ENCODE results near the gene FHIT.

Gene FHIT

DNA sequence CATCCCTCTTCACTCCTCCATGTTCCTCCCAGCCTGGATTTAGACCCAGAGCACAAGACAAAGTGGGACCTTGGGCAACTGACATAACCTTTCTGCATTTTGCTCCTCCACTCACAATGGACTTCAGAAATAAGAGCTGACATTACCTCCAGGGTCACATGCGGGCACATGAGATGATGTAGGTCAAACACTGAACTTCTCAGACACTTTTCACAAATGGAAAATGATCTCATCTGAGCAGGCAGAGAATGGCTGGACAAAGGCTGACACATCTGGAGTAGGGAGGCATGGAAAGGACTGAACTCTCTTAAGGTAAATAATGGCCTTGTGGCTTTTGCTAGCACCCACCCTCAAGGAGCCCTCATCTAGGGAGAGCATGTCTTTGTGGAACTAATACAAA, 1352.2 kb downstream of the FHIT start:
- no peak for DNase-seq (ENCODE audit: low spot score)
- no peak for FAIRE-seq

DNA sequence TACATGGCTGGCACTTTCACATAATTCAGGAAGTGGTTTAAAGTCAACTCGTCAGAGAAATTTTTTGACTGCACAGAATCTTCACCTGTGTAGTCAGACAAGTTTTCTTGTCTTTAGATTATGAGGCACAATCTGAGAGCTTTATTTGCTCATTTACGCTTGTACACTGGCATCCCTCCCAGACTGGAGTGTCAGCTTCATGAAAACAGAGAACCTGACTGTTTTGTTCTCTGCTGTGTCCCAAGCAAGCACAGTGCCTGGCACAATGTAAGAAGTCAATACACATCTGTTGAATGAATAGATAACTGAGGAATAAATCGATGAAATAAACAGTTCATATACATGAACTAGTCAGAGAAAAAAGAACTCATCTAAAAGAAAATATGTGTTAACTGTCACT, 1355.3 kb downstream of the FHIT start:
- DNase-seq (ENCODE audit: low spot score): no peak
- no peak for FAIRE-seq

DNA sequence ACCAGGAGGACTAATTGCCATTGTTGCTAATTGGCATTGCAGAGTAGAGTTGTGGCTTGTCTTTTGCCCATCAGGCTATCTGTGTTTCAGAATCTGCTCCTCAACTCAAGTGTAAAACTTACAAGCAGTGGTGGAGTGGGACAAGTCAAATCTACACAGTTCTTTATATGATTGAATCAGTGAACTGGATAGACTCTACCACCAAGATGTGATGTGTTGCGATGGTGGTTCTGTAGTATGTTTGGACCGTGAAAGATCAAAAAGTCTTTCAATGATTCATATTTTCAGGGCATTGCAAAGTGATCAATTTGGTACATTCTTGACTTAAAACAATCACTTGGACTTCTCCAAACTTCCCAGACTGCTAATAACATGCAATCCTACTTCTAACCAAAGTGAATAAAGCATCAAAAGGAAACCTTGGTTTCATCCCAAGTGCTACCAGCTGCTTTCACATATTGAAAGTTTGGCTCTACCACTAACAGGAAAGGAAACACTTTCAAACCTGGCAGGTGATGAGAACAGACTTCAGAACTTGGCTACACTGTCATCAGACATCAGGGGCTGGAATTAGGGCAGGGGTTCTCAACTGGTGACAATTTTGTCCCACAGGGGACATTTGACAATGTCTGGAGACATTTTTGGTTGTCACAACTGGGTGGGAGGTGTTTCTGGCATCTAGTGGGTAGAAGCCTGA, 1356.7 kb downstream of the FHIT start:
- FAIRE-seq: no peak
- no peak for DNase-seq (ENCODE audit: low spot score)

DNA sequence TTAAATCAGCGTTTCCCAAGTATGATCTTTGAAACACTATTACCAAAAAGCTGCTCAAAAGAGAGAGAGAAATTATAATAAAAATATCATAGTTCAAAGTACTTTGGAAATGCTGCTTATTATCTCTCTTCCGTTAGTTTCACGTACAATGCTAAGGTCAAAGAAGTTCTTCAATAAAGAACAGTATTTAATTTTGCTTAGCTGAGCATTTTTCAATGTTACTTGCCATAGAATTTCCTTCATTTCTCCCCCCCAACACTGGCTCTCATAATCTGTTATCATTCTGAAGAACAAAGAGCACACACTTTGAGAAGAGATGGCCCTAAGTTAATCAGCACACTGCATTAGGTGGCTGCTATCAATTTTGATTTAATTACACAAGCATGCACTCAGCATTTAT, 1360.6 kb downstream of the FHIT start:
- FAIRE-seq (no peak), DNase-seq (ENCODE audit: low spot score) (no peak)

DNA sequence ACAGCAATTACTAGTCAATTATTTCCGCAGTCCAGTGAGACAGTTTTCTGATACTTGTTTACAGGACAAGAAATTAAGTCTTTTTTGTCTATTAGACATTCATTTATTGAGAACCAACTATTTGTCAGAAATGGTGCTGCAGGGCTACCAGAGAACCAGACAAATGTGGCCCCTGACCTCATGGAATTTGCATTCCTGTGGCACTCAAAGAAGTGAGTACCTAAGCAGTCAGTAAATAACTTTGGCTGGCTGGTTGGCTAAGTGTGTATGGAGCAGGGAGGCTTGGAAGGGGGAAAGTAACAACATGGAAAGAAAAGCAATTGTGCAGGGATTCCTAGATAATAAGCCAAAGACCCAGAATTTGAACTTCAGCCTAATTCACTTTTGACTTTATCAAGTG, 1364.5 kb downstream of the FHIT start:
- DNase-seq (ENCODE audit: low spot score): no peak
- FAIRE-seq: no peak

DNA sequence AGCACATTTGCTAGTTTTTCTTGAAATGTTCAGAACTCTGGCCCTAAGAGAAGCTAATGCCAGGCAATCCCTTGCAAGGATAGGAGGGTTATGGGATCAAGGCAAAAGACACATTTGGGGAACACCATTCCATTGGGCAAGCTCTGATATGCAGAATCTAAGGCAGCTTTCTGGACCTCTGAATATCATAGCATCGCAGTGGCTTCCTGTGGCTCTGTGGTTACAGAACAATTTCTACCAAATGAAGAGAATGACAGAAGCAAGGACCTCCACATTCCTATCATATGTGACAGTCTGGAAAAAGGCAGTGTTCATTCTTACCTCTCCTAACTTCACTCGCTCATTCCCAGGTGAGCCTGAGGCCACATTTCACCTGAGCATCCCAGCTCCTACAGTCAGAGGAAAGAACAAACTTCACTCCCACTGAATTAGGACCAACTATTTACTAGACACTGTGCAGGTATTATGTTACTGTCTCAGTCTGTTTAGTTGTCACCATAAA, 1365.3 kb downstream of the FHIT start:
- no peak for FAIRE-seq
- DNase-seq (ENCODE audit: low spot score): no peak

DNA sequence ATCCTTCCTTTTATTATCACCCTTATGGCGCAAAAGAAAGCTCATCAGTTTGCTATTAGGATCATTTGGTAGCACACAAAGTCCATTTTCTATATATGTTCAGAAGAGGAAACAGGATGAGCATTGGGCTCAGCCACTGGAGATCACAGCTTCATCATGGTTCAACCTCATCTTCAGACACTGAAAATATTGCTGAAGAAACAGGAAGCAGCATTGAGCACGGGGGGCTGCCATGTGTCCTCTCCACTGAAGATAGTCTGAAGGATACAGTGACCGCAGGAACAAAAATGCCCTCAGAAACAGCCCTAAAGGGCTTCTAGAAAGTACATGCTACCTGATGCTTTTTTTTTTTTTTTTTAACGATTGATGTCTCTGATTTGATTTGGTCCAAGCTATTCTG, 1366.2 kb downstream of the FHIT start:
- FAIRE-seq (no peak), DNase-seq (ENCODE audit: low spot score) (no peak)

DNA sequence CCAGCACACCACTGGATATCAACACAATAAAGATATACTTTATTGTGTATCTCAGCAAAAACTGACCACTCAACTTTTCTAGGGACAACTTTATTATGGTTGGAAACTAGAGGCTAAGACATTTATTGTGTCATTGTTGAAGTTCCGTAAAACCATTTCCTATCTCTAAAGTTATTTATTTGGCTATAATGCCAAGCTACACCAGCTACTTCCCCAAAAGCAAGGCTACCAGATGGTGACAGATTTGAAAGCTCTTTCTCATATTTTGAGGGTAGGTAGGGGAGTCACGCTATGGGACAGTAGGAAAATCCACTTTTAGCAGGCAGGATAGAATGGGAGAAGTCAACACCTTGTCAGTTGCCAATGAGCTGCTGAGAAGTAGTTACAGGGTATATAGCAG, 1366.8 kb downstream of the FHIT start:
- DNase-seq (ENCODE audit: low spot score): no peak
- FAIRE-seq: no peak

DNA sequence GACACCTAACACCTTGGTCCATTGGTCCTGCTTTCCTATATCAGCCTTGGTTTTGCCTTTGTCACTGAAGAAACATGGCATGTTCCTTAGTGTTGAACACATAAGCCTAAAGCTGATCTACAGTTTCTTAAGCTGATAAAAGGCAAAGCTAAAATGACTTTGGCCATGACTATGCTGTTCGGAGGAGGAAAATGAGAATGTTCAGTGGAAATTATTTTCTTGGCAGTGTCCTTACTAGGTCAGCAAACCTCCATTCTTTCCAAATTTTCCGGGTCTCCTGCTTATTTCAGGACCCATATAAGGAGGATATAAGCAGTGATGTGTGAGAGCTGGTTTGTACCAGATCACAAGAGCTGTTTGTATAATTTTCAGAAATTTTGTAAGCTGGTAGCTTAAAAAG, 1368.5 kb downstream of the FHIT start:
- no peak for DNase-seq (ENCODE audit: low spot score)
- FAIRE-seq: no peak

DNA sequence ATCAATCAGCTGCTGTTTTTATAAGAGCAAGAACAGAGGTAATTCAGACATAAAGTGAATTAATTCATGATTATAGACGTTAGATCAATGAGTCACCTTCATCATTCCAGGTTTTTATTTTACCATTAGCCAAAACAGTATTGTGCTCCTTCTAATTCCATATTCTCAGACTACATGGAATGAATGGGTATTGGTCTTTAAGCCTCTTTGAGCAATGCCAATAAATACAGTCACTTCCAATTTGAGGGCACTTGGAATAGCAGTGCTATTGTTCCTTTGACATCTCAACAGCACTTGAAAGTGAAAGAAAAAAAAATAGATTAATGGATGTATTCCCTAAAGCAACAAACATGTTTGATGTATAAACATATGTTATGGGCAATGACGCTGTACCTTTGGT, 1370.5 kb downstream of the FHIT start:
- FAIRE-seq (no peak), DNase-seq (ENCODE audit: low spot score) (no peak)

DNA sequence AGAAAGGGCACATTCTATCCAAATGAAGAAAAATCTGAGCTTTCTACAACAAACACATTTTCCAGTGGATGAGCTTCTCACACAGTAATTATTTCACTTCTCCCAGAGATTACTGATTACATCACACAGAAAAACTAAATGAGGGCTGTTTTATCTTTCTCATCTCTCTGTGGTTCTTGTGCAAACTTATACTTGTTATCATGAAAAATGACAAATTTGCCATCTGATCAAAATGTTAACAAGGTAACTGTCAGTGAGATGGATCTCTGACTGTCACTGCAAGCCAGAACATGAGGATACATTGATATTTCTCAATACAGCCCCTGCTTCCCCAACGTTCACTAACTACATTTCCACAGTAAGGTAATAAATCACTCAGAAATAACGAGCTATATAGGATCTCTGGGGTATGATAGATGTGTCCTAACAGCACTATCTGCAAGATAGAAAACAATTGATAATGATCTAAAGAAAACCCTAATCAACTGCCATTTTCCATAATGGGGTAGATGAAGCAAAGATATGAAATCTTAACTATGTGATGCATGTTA, 1372.1 kb downstream of the FHIT start:
- no peak for DNase-seq (ENCODE audit: low spot score)
- no peak for FAIRE-seq

DNA sequence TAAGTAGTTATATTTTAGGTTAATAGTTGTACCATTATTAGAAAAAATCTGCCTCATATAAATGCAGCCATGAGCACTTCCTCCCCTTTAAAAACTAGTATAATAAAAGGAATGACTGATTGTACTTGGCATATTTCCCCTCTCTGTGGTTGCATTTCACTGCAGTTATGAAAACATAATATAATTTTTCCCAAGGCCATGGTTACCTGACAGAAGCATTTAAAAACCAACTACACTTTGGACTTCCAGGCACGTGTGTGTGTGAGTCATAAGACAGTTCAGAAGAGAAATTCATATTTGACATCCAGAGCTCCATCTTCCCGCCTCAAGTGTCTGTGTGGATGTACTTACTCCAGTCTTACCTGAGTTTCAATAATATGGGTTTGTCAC, 1373.2 kb downstream of the FHIT start:
- FAIRE-seq: no peak
- DNase-seq (ENCODE audit: low spot score): no peak

DNA sequence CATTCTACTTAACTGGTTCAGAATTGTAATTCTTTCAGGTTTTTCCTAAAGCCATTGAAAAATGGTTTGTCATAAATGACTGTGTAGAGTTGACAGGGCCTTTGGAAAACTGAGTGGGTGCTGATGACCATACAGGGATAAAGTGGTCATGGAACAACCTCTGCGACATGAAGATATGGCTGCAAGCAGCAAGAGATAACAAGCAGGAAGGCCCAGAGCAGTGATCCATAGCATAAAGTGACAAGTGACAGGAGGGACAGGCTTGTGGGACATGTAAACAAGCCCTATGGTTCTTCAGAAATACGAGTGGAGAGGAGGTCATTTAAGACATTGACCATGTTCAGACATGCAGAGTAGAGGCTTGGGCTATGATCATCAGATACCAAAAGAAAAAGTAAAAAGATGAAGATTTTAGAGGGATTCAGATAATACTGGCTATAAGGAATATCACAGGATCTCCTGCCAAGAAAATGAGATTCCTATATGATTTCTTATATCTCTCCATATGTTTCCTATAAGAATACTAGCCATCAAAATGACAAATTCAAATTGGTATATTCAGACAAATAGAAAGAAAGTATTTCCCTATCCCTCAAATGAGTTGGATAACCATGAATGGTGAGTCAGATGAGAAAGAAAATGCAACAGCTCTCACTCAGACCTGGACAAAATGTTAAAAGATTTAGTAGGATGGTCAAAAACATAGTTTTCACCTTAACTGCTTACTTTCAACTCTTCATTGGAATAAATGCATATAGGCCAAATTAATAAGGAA, 1373.8 kb downstream of the FHIT start:
- FAIRE-seq (no peak), DNase-seq (ENCODE audit: low spot score) (no peak)

DNA sequence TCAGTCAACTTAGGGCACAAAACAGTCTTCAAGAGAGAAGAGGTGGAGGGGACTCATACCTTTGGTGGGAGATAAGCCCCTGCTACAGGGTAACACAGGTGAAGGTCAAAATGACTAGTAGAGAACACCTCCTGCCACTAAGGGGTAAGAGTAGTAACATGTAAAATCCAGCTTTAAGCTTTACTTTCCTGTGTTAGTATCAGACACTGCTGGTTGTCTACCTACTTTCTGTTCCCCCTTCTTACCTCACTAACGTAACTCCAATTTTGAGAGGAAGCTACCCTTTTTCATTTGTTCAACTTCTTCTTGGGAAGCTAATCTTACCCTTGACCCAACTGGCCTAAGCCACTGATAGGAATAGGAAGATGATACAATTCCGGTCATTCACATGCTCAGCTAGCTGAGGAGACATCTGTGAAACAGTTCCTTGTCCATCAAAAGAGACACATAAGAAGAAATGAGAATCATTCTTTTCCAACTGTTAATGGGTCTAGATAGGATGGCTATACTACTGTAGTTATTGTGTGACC, 1374.7 kb downstream of the FHIT start:
- DNase-seq (ENCODE audit: low spot score) (no peak), FAIRE-seq (no peak)

DNA sequence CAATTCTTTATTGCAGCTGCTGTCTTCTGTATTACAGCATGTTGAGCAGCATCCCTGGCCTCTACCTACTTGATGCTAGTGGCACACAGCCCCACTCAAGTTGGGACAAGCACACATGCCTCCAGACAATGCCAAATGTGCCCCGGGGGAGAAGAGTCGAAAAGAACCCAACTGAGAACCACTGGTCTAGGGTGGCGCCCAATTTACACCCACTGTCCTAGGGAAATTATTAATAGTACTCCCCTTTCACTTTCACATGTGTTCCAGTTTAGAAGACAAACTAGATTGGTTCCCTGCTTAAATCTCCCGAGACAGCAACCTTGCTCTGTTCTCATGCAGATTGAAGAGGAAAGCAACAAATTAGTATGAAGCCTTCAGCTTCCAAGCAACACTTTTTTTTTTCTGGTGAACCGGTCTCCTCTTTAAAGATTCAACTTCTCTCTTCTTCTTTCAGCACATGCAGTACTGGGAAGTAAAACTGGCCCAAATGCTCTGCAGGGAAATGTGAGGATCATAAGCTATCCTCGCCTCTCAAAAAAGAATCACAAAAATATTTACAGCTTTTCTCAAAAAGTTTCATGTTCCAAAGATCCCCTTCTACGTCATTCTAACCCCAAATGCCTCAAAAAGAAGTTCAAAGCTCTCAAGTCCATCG, 1377.5 kb downstream of the FHIT start:
- DNase-seq (ENCODE audit: low spot score) (no peak), FAIRE-seq (no peak)

DNA sequence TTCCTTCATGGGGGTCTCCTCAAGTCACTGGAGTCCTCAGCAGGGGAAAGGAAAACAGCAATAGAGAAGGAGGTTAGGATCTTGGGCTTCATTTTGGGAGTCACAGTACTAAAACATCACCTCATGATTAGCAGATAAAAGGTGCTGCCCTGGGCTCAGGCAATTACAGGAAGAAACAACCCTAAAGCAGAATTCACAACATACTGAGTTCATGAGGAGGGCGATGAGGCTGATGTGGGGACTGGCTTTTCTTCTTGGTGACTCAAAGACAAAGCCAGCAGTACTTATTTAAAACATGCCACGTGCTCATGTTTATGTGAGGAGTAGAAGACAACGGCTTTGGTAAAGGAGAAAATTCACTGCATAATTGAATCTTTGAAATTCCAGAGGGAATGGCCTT, 1379.1 kb downstream of the FHIT start:
- FAIRE-seq (no peak), DNase-seq (ENCODE audit: low spot score) (no peak)

DNA sequence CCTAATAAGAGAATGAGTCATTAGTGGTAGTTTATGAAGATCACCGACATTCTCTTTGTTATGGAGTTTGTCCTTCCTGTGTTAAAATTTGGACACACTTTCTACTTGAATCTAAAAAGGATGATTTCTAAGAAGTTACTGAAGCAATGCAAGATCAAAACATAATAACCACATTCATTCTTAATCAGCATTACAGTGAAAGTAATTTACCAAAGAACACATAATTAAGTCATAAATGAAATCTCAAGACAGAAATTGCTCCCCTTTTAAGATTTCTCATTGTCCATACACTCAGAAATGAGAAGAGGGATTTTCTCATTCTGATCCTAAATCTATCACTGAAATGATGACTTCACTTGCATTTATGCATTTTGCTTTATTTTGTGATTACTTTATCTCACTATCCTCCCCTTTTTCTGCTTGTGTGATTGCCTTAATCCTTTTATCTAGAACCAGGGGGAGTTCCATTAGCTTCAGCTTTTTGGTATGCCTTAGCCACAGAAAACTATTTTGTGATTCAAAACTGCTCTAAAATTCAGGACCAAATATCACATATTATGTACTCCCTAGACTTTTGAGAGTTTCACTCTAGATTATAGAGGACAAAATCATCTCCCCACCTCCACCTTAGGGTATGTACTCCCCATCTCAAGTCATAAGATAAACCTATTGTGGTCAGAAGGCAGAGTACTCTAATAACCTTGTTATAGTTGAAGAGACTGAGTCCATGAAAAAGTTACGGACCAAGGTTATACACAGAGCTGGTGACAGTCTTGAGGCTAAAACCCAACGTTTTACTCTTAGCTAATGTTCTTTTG, 1383.9 kb downstream of the FHIT start:
- DNase-seq (ENCODE audit: low spot score) (no peak), FAIRE-seq (no peak)

DNA sequence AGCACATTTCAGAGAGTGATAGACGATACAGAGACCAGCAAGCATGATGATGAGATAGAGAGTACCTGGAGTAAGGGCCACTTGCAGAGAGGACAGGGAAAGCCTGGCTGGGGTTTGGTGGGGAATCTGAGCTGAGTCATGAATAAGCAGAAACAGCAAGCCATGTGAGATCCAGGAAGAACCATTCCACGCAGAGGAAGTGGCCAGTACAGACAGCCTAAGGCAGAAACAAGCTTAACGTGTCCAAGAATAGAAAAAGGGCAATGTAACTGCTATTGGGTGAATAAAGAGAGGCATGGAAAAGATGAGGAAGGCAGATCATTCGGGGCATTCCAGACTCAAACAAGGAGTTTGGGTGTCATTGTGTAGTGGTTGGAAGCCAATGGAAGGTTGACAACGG, 1385.2 kb downstream of the FHIT start:
- no peak for FAIRE-seq
- DNase-seq (ENCODE audit: low spot score): no peak

DNA sequence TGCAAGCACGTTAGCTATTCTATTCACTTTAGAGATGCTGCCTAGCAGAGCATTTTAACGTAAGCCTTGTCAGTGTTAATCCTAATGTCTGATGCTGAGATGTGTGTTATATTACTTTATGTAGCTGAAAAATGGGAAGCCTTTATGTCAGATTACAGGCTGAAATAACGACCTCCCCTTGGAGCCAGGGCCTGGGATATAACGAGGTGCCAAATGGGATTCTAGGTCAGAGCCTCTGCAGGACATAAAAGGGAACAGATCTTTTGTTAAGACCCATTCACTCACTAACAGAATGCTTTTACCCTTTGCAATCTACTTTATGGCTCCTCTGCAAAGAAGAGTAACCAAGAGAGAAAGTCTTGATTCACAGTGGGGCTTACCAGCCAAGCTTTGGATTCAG, 1385.9 kb downstream of the FHIT start:
- FAIRE-seq (no peak), DNase-seq (ENCODE audit: low spot score) (no peak)

DNA sequence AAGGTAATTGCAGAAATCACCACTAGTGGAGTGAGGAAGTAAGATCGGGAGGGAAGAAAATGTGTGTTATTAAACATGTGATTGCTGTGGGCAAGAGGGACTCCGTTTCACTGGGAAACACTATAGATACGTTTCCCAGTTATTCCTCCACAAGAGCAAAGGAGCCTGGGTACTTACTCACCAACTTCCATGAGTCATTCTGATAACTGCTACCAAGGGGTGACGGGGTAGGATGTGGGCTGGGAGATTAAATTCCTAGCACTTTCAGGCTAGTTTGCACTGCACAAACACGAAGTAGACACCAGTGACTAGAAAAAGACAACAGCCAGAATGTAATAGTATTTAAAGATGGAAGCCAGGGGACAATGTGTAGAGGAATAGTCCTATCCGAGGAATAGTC, 1388.6 kb downstream of the FHIT start:
- FAIRE-seq (peak; percentile 79), DNase-seq (ENCODE audit: low spot score) (peak; percentile 75)

Measured in RCC 7860 (cell line).